Ovary (tissue), 9 donors: ENCODE measurements around the gene SCT. TPM values are rescaled to one million over a fixed set of nuclear protein-coding genes. Genes with fewer than 3 reads are reported as not detected.
A peak's percentile ranks its signal among the peaks of the same experiment; 100 is the strongest.

Source experiments
- DNase-seq, 5 donors: peaks; one replicate each; pipeline ENCODE4 v3.0.0-alpha.2; 2019 to 2020
- H3K27ac ChIP-seq, 2 donors: fragments of 200-600 bp; one replicate each; pipeline versions ENCODE4 v1.5.1 to v1.8.0; 2019 to 2022
- H3K27me3 ChIP-seq: fragments of 200-600 bp; one replicate; pipeline ENCODE4 v1.8.0; 2022
- H3K36me3 ChIP-seq: fragments of 200-600 bp; sonication (generic); one replicate; pipeline ENCODE4 v1.5.1; 2019
- H3K4me1 ChIP-seq: one replicate; pipeline ENCODE4 v1.8.1; 2013; ENCODE audit warnings: mild to moderate bottlenecking, moderate library complexity; ENCODE audit not compliant: insufficient read depth
- H3K4me3 ChIP-seq: fragments of 200-600 bp; sonication (generic); one replicate; pipeline ENCODE4 v1.5.1; 2017
- H3K9me3 ChIP-seq, 2 donors: fragments of 200-600 bp in 1 of 2; sonication (generic) in 1 of 2; one replicate each; pipeline versions ENCODE4 v1.5.1 to v1.8.1; 2013 to 2019; ENCODE audit warnings: mild to moderate bottlenecking in 1 of 2, moderate library complexity in 1 of 2
- EP300 ChIP-seq: sonication (generic); formaldehyde crosslinking; IDR thresholded peaks from one replicate; pipeline ENCODE4 v1.6.1; 2017; ENCODE audit warnings: antibody characterized with exemption
- POLR2A ChIP-seq: fragments of 450-650 bp; IDR thresholded peaks from one replicate; pipeline ENCODE4 v1.6.1; 2017; ENCODE audit warnings: antibody characterized with exemption, mild to moderate bottlenecking, moderate library complexity
- WGBS, 3 donors: extraction: QIAGEN DNeasy Blood & Tissue Kit in 1 of 3; methylation state at CpG; one replicate each; pipeline versions ENCODE4 v1.1.5 to v1.1.7; 2013 to 2017; 5-methylcytosine and 5-hydroxymethylcytosine counted together
- intact Hi-C, 4 donors: fragments of 100-400 bp; cut with DNase I; formaldehyde crosslinking; loops; one replicate each; pipeline versions ENCODE4 v1.11.0 to v1.15.1; 2022 to 2023
- polyA plus RNA-seq, 2 donors: library from polyadenylated mRNA; stranded (reverse); fragments of 200-250 nt in 1 of 2; fragments of 350-450 nt in 1 of 2; fragmentation: Illumina TruSeq in 1 of 2; extraction: RNeasy Lipid Tissue Mini Kit (QIAGEN cat#74804) in 1 of 2; gene quantifications; one replicate each; pipeline ENCODE4 v1.2.3, GENCODE V29; 2013 to 2014
- total RNA-seq, 7 donors: library from RNA; depleted of rRNA in 2 of 7; stranded (reverse); fragments of >200 nt in 2 of 7; fragmentation: NEBNext Ultra II Directional in 3 of 7; extraction: Animal tissue kit (Norgen Biotek cat#: 25700) in 3 of 7; gene quantifications; one replicate each; pipeline versions ENCODE4 v1.1.0 to v1.2.4, GENCODE V29; 2016 to 2023
- TF ChIP-seq, protein P1 (sequence below), 3 donors: fragments of 450-650 bp in 2 of 3; fragments of 200-600 bp in 1 of 3; IDR thresholded peaks; one replicate each; pipeline versions ENCODE4 v1.5.1 to v1.8.0; 2016 to 2022; ENCODE audit warnings: antibody characterized with exemption in 3 of 3, mild to moderate bottlenecking in 1 of 3
- donor health status: DM: no; HTN: no; CAD: no; lungs with moderate emphysema.
- donor health status: DM: no; HTN: no; CAD: no.
- donor health status: Bipolar disorder and iron deficiency.
- donor health status: DM: yes; HTN: yes; CAD: no.
- donor health status: DM: no; HTN: no; CAD: no.
- donor health status: DM: yes; HTN: yes; CAD: no.

The SCT gene
- total and polyA plus RNA-seq, 9 donors: 0.68 TPM; not detected in 8

DNA sequence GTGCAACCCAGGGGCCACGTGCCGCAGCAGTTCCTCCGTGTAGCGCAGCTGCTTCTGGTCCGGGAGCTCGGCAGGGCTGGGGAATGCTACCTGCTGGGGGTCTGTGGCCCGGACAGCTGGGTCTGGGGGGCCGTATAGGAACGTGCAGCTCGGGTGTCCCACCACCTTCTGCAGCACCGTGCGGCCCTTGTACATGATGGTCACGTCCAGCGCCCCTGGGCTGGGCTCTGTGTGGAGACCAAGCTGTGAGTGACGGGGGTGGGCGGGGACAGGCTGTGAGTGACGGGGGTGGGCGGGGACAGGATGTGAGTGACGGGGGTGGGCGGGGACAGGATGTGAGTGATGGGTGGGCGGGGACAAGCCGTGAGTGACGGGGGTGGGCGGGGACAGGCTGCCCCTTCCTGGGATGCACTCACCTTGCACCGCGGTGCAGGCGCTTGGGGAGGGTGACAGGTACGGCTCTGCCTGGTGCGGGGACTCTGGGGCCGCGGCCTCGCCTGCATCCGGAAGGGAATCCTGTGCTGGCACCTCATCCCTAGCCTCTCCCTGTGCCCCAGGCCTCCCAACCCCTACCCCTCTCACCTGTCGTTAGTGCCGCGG is 13.5 kb downstream of the SCT start:
- DNase-seq: peak in 3 of 5 donors; percentile 36 to 59 (median 58)
- intact Hi-C loops: loop anchor here in 1 of 4 donors (10.0 kb wide), 1 partner anchor 61 kb away; no protein-coding TSS in a partner anchor

GRCh38 chr11:612961-613300 is 14.1 kb downstream of the SCT start:
- Histone ChIP-seq H3K36me3 (no peaks in the 10 kb centered on the region), H3K4me3 (no peak overlapping the region), H3K27ac (no peak overlapping the region), H3K9me3 (no peaks in the 10 kb centered on the region), H3K27me3 (no peaks in the 10 kb centered on the region), H3K4me1 (peaks cover 8% of the 10 kb centered on the region)
- intact Hi-C loops: loop anchor here in 1 of 4 donors (10.0 kb wide), 1 partner anchor 62 kb away; no protein-coding TSS in a partner anchor
- WGBS, 3 donors: 87 to 92% (median 89%) methylated on average over 10 of the region's 10 CpGs
- DNase-seq: no peak
- TF ChIP-seq, protein P1, sequence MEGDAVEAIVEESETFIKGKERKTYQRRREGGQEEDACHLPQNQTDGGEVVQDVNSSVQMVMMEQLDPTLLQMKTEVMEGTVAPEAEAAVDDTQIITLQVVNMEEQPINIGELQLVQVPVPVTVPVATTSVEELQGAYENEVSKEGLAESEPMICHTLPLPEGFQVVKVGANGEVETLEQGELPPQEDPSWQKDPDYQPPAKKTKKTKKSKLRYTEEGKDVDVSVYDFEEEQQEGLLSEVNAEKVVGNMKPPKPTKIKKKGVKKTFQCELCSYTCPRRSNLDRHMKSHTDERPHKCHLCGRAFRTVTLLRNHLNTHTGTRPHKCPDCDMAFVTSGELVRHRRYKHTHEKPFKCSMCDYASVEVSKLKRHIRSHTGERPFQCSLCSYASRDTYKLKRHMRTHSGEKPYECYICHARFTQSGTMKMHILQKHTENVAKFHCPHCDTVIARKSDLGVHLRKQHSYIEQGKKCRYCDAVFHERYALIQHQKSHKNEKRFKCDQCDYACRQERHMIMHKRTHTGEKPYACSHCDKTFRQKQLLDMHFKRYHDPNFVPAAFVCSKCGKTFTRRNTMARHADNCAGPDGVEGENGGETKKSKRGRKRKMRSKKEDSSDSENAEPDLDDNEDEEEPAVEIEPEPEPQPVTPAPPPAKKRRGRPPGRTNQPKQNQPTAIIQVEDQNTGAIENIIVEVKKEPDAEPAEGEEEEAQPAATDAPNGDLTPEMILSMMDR (IDR thresholded peaks at IDR 0.05): no peak
- TF ChIP-seq EP300 (no peak), POLR2A (no peak)

More for the DNA sequence above, 13.5 kb downstream of the SCT start:
- WGBS, 3 donors: 71 to 77% (median 72%) methylated on average over 24 to 36 of the region's 36 CpGs
- Histone ChIP-seq H3K27me3 (no peaks in the 10 kb centered on the region), H3K4me1 (peaks cover 8% of the 10 kb centered on the region), H3K36me3 (no peaks in the 10 kb centered on the region), H3K4me3 (no peak overlapping the region), H3K9me3 (no peaks in the 10 kb centered on the region), H3K27ac (no peak overlapping the region)
- TF ChIP-seq, protein P1 (IDR thresholded peaks at IDR 0.05): no peak
- TF ChIP-seq EP300 (no peak), POLR2A (no peak)

GRCh38 chr11:612201-612960 is 14.6 kb downstream of the SCT start:
- Histone ChIP-seq H3K27ac (no peak overlapping the region), H3K36me3 (no peaks in the 10 kb centered on the region), H3K9me3 (no peaks in the 10 kb centered on the region), H3K4me1 (peaks cover 8% of the 10 kb centered on the region), H3K4me3 (no peak overlapping the region), H3K27me3 (no peaks in the 10 kb centered on the region)
- intact Hi-C loops: loop anchor here in 1 of 4 donors (10.0 kb wide), 1 partner anchor 62 kb away; no protein-coding TSS in a partner anchor
- peak in 2 of 5 donors; percentile 44 to 47 for DNase-seq
- no peak for TF ChIP-seq POLR2A
- no peak for TF ChIP-seq EP300
- TF ChIP-seq, protein P1 (IDR thresholded peaks at IDR 0.05): no peak
- WGBS, 3 donors: 69 to 75% (median 71%) methylated on average over 27 of the region's 27 CpGs

- intact Hi-C loops: loop anchor here in 1 of 4 donors (10.0 kb wide), 1 partner anchor 64 kb away; no protein-coding TSS in a partner anchor
- Histone ChIP-seq H3K36me3 (no peaks in the 10 kb centered on the region), H3K4me3 (no peak overlapping the region), H3K27ac (no peak overlapping the region), H3K9me3 (no peaks in the 10 kb centered on the region), H3K27me3 (no peaks in the 10 kb centered on the region), H3K4me1 (peaks cover 8% of the 10 kb centered on the region)
- WGBS, 3 donors: 79 to 87% (median 81%) methylated on average over 47 to 49 of the region's 49 CpGs
- peak in 1 of 5 donors; percentile 31 for DNase-seq
- TF ChIP-seq EP300 (no peak), POLR2A (no peak)
- TF ChIP-seq, protein P1 (IDR thresholded peaks at IDR 0.05): no peak
These were observed 15.7 kb downstream of the SCT start for GRCh38 chr11:611001-611996.
